Type B pancreatic cell (in vitro differentiated cells): ENCODE data around the gene RAF1. TPM values are rescaled to one million over a fixed set of nuclear protein-coding genes. Genes with fewer than 3 reads are reported as not detected.
A peak's percentile ranks its signal among the peaks of the same experiment; 100 is the strongest.
"Not testable (repeated sequence)": the region's sequence is repeated elsewhere in the genome, so short reads cannot be mapped to it uniquely, and the experiment has no call there.

Source experiments
- DNase-seq: peaks from one replicate; pipeline ENCODE4 v3.0.0; 2021; ENCODE audit warnings: mixed read lengths; ENCODE audit not compliant: unreplicated experiment; ENCODE audit errors: extremely low spot score
- H3K27ac Mint-ChIP-seq: 2 replicates; pipeline ENCODE4 v1.8.0; 2021; ENCODE audit warnings: mild to moderate bottlenecking, mixed read lengths
- H3K27me3 Mint-ChIP-seq: 2 replicates; pipeline ENCODE4 v1.8.0; 2021; ENCODE audit warnings: mixed read lengths
- H3K36me3 Mint-ChIP-seq: 2 replicates; pipeline ENCODE4 v1.8.0; 2021; ENCODE audit warnings: mixed read lengths
- H3K4me1 Mint-ChIP-seq: one replicate; pipeline ENCODE4 v1.8.0; 2021; ENCODE audit warnings: mixed read lengths; ENCODE audit not compliant: unreplicated experiment
- H3K4me3 Mint-ChIP-seq: 2 replicates; pipeline ENCODE4 v1.8.0; 2021; ENCODE audit warnings: mild to moderate bottlenecking, mixed read lengths
- H3K9me3 Mint-ChIP-seq: 2 replicates; pipeline ENCODE4 v1.8.0; 2021; ENCODE audit warnings: mixed read lengths
- total RNA-seq: library from RNA; stranded (reverse); gene quantifications from 2 replicates; pipeline ENCODE4 v1.2.1, GENCODE V29; 2021; ENCODE audit warnings: low replicate concordance
- TF ChIP-seq, protein P1 (sequence below): fragments of 200-600 bp; sonication (generic); conservative IDR thresholded peaks from 2 replicates; pipeline ENCODE4 v1.5.0; 2021; ENCODE audit warnings: antibody characterized with exemption, mild to moderate bottlenecking

RAF1 gene
- total RNA-seq, 1 donor from 2014 or later, result 92.1 TPM

GRCh38 chr3:12681943-12682390 lies 18.1 kb upstream of the RAF1 start:
- peaks cover 4% of the 10 kb centered on the region for H3K4me1 Mint-ChIP-seq
- DNase-seq, result no peak
- H3K9me3 Mint-ChIP-seq, result no peaks in the 10 kb centered on the region
- TF ChIP-seq, protein P1, sequence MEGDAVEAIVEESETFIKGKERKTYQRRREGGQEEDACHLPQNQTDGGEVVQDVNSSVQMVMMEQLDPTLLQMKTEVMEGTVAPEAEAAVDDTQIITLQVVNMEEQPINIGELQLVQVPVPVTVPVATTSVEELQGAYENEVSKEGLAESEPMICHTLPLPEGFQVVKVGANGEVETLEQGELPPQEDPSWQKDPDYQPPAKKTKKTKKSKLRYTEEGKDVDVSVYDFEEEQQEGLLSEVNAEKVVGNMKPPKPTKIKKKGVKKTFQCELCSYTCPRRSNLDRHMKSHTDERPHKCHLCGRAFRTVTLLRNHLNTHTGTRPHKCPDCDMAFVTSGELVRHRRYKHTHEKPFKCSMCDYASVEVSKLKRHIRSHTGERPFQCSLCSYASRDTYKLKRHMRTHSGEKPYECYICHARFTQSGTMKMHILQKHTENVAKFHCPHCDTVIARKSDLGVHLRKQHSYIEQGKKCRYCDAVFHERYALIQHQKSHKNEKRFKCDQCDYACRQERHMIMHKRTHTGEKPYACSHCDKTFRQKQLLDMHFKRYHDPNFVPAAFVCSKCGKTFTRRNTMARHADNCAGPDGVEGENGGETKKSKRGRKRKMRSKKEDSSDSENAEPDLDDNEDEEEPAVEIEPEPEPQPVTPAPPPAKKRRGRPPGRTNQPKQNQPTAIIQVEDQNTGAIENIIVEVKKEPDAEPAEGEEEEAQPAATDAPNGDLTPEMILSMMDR, result no peak
- H3K27ac Mint-ChIP-seq, result no peak overlapping the region
- no peaks in the 10 kb centered on the region for H3K27me3 Mint-ChIP-seq
- no peaks in the 10 kb centered on the region for H3K36me3 Mint-ChIP-seq
- H3K4me3 Mint-ChIP-seq, result no peak overlapping the region

- DNase-seq, result no peak
- H3K27ac Mint-ChIP-seq, result no peak overlapping the region
- no peaks in the 10 kb centered on the region for H3K27me3 Mint-ChIP-seq
- H3K9me3 Mint-ChIP-seq, result no peaks in the 10 kb centered on the region
- TF ChIP-seq, protein P1, result no peak
- no peaks in the 10 kb centered on the region for H3K36me3 Mint-ChIP-seq
- peaks cover 4% of the 10 kb centered on the region for H3K4me1 Mint-ChIP-seq
- H3K4me3 Mint-ChIP-seq, result no peak overlapping the region
Measured at GRCh38 chr3:12681089-12681942, 17.4 kb upstream of the RAF1 start.

GRCh38 chr3:12679468-12679867 lies 15.6 kb upstream of the RAF1 start:
- H3K36me3 Mint-ChIP-seq, result no peaks in the 10 kb centered on the region
- peaks cover 4% of the 10 kb centered on the region for H3K4me1 Mint-ChIP-seq
- no peak overlapping the region for H3K4me3 Mint-ChIP-seq
- H3K27me3 Mint-ChIP-seq, result no peaks in the 10 kb centered on the region
- TF ChIP-seq, protein P1, result no peak
- no peaks in the 10 kb centered on the region for H3K9me3 Mint-ChIP-seq
- DNase-seq, result no peak
- H3K27ac Mint-ChIP-seq, result no peak overlapping the region

DNA sequence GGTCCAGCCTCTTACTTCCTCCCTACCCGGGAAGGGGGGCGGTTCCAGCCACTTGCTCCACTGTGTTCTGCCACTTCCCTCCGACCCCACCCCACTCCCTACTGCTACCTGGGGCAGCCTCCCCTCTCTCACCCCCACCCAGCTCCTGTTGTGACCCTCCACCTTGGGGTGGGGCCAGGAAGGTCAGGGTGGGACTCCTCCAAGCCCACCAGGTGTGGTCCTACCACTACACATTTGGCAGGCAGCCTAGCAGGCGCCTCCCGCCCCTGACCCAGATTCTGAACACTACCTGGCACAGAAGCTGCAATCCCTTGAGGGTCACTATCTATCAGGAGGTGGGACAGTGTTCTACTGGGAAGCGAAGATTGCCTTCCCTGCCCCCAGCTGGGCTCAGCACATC lies 13.7 kb upstream of the RAF1 start:
- Mint-ChIP-seq H3K36me3 (no peaks in the 10 kb centered on the region), H3K9me3 (no peaks in the 10 kb centered on the region), H3K4me3 (no peak overlapping the region), H3K4me1 (peaks cover 4% of the 10 kb centered on the region), H3K27me3 (no peaks in the 10 kb centered on the region), H3K27ac (no peak overlapping the region)
- no peak for DNase-seq
- TF ChIP-seq, protein P1, result no peak

GRCh38 chr3:12675115-12675810 lies 11.3 kb upstream of the RAF1 start:
- Mint-ChIP-seq H3K27me3 (no peaks in the 10 kb centered on the region), H3K27ac (peak overlapping the region; percentile 19), H3K4me3 (no peak overlapping the region), H3K36me3 (no peaks in the 10 kb centered on the region), H3K9me3 (no peaks in the 10 kb centered on the region), H3K4me1 (no peaks in the 10 kb centered on the region)
- no peak for DNase-seq
- TF ChIP-seq, protein P1, result no peak

DNA sequence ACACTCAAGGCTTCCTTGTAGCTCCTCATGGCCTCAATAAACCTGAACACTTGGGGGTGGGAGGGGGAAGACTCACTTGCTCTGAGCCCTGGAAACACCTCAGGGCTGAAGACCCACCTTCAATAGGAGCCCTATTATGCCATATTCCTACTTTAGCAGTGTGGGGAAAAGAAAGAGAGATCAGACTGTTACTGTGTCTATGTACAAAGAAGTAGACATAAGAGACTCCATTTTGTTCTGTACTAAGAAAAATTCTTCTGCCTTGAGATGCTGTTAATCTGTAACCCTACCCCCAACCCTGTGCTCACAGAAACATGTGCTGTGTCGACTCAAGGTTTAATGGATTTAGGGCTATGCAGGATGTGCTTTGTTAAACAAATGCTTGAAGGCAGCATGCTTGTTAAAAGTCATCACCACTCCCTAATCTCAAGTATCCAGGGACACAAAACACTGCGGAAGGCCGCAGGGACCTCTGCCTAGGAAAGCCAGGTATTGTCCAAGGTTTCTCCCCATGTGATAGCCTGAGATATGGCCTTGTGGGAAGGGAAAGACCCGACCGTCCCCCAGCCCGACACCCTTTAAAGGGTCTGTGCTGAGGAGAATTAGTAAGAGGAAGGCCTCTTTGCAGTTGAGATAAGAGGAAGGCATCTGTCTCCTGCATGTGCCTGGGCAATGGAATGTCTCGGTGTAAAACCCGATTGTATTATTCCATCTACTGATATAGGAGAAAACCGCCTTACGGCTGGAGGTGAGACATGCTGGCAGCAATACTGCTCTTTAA lies 10.2 kb upstream of the RAF1 start:
- H3K4me3 Mint-ChIP-seq, H3K36me3 Mint-ChIP-seq, DNase-seq, H3K27ac Mint-ChIP-seq, H3K9me3 Mint-ChIP-seq, H3K4me1 Mint-ChIP-seq, H3K27me3 Mint-ChIP-seq: not testable (repeated sequence)
